Glomerular visceral epithelial cell (primary cell): ENCODE measurements around the gene SLC5A3.

Experiments
- DNase-seq: peaks from one replicate; pipeline ENCODE4 v3.0.0-alpha.2; 2016; ENCODE audit errors: extremely low spot score

SLC5A3 gene

DNA sequence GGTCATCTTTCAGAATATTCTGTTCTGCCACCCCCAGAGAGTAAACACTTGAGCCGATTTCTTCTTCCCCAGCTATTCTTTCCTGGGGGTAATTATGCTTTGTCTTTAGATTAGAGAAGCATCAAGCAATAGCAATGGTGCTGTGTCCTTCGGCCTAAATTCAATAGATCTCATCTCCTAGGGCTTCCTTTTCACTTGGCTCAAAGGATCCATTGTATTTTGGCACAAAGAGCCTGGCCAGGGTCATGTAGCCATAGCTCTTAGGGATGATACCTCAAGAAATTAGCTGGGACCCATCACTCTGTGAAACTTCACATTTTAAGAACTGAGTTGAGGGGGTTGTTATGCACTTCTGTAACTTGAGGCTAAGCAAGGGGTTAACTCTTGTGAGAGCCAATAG is 27.0 kb downstream of the SLC5A3 start:
- DNase-seq = no peak

- DNase-seq = no peak
Measured at GRCh38 chr21:34100790-34101189, 27.4 kb downstream of the SLC5A3 start.

- DNase-seq = no peak
Measured at GRCh38 chr21:34105947-34106541, 32.7 kb downstream of the SLC5A3 start.

- no peak for DNase-seq
Measured at GRCh38 chr21:34107606-34108005, 34.2 kb downstream of the SLC5A3 start.

GRCh38 chr21:34109075-34109474 is 35.7 kb downstream of the SLC5A3 start:
- DNase-seq = no peak

DNA sequence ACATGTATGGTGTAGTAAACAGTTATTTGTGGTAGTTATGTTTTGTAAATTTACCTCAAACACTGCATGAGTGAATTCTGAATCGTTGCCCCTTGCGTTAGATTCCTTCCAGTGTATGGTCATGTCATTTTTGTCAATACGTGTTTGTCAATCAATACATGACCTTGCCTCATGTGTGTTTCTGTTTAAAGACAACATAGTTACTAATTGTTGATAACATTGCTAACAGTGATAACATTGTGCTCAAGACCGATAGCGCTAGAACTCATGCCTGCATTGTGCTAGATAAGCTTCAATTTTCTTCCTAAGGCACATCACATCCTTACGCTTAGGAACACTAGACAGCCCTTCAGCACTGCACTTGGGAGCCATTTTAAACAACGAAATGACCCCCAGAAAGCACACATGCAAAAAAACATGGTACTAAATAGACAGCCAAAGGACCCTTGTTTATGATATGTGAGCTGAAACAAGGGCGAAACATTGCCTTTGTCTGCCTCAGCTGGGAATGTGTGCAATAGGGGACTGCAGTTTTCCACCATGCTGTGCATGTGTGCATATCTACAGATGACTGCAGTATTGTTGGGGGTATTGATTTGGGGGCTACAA is 37.3 kb downstream of the SLC5A3 start:
- DNase-seq = no peak

DNA sequence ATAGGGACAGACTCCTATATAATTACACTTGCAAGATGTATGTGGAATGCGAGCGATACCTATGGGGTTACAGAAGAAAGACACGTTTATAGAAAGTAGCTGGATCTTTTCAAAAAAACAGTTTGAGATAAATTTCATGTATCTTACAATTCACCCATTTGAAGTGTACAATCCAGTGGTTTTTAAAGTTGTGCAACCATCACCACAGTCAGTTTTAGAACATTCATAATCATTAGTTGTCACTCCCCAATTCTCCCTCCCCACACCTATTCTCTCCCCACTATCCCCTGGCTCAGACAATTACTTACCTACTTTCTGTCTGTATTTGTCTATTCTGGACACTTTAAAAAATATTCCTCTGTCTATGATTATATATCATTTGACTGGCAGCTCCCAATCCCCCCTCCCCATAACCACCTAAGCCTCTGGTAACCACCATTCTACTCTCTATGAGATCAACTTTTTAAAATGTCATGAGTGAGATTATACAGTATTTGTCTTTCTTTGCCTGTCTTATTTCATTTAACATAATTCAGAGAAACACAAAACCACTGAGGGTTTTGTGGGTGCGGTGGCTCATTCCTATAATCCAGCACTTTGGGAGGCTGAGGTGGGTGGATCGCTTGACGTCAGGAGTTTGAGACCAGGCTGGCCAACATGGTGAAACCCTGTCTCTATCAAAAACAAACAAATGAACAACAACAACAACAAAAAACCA is 39.1 kb downstream of the SLC5A3 start:
- no peak for DNase-seq

DNA sequence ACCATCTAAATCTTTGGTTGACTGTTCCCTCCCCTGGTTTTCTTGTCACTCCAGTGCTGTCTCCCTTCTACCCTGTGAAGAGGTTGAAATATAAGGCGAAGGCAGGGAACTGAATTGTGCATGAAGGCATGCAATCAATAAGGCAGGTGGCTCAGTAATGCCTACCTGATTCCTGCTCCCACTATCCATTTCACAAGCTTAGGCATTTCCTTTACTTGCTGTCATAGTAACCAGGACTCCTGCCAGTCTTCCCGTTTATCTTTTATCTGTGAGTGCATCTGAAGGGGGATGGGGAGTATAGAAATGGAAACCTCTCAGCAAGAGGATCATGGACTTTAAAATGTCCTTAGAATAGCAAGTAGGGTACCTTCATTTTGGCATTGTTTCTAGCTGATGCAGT is 40.5 kb downstream of the SLC5A3 start:
- no peak for DNase-seq

DNA sequence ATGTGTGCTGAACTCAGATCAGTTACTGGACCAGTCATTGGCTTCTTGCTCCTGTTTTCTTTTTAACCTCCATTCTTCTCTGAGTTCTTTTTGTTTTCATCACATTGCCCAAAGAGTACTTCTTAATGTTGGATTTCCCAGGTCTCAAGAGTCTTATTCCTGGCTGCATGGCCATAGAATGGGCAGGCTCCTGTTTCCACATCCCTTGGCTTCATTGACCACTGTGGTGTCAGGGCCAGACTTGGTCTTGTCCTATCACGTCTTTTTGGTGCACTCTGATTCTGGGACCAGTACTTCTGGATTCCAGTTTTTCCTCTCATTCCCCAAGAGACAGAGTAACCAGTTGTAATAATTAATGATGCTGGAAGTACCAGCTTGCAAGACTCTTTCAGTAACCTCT is 41.8 kb downstream of the SLC5A3 start:
- DNase-seq = no peak

GRCh38 chr21:34116569-34116968 is 43.2 kb downstream of the SLC5A3 start:
- no peak for DNase-seq

DNA sequence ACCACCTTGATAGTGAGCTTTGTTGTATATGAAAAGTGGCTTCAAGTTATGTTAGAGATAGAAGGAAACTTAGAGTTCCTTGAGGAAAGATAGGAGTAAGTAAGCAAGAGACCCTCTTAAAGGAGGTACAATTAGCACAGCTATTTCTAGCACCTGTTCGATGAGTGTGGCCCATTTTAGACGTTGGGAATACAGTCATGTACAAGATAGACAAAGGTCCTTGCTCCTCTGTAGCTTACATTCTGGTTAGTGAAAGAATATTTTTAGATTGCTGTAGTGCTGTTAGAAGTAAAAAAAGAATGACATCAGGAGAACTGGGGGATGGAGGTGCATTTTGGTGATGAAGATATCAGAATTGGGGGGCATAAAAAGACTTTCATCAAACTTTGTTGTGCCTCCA is 47.5 kb downstream of the SLC5A3 start:
- DNase-seq = no peak

GRCh38 chr21:34122047-34122446 is 48.7 kb downstream of the SLC5A3 start:
- no peak for DNase-seq
